8988T (cell line): Measurements from ENCODE around the gene LEKR1.
A peak's percentile ranks its signal among the peaks of the same experiment; 100 is the strongest.
"Not testable (repeated sequence)": the region's sequence is repeated elsewhere in the genome, so short reads cannot be mapped to it uniquely, and the experiment has no call there.

ENCODE experiments used
- DNase-seq: peaks from one replicate; pipeline ENCODE4 v3.0.0; 2011

The LEKR1 gene

DNA sequence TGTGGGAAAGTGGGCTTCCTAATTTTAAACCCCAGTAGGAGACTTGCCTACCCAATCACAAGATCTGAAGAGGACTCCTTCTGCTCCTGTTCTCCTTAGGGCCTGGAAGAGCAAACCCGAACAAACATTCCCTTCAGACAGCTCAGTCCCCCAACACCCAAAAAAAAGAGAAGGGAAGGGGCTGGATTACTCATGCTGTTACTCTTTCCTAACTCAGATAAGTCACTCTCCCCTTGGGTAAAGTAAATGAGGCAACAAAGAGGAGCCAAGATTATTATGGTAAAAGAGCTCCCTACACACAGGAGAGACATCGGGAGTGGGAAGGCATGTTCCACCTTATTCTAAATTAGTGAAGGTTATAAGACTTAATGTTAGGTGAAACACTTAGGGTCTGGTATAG is 18.1 kb upstream of the LEKR1 start:
- no peak for DNase-seq

DNA sequence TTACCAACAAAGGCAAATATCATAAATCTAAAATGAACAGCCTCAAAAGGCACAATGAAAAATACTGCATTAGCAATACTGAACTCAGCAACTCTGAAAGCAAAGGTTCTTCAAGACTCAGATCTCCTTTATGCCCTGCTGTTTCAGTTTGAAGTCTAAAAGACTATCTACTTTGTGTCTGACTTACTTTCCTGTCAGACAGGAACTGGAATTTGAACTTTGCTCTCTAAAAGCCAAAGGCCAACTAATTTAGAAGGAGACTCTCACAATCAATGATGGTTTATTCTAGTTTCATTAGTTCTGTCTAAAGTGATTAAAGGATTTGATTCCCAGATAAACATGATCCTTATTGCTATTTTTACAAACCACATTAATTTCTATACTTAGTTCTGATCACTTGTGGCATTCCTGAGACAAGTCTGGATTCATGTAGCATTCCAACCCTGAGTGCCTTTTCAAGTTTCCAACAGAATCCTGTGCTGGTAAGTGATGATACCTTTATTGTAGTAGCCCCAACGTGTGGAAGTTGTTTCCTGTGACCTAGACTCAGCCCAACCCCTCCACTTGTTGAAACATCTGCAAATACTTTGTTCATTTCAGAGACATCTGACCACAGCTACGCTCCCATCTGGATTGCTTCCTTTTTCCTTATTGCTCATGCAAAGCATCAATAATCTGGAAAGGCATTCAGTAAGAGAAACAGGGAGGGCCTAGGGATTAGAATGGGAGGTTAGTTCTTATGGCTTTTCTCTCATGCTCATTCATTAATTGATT is 14.9 kb upstream of the LEKR1 start:
- no peak for DNase-seq

- DNase-seq: no peak
These were observed 13.4 kb upstream of the LEKR1 start for GRCh38 chr3:156812521-156813335.

- DNase-seq: no peak
These were observed 11.9 kb upstream of the LEKR1 start for GRCh38 chr3:156814295-156814694.

- no peak for DNase-seq
These were observed 9.9 kb upstream of the LEKR1 start for GRCh38 chr3:156816091-156816793.

- peak; percentile 61 for DNase-seq
These were observed 9.1 kb upstream of the LEKR1 start for GRCh38 chr3:156816794-156817645.

GRCh38 chr3:156817646-156818272 is 8.4 kb upstream of the LEKR1 start:
- no peak for DNase-seq

DNA sequence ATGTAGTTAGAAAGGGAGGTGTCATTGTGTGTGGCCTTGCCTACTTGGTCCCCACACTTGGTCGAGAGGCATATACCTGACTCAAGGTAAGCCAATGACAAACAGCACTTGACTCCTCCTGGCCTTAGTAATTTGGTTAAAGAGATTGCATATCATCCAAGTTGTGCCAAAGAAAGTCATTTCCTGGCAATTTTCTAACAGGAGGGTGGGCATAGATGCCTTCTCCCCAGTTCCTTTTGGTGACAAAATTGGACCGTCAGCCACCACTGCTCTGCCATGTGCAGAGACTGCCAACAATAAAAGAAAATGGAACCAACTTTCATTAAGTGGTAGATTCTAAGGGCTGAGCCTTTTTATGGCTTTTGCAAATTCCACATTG is 7.9 kb upstream of the LEKR1 start:
- DNase-seq: no peak

DNA sequence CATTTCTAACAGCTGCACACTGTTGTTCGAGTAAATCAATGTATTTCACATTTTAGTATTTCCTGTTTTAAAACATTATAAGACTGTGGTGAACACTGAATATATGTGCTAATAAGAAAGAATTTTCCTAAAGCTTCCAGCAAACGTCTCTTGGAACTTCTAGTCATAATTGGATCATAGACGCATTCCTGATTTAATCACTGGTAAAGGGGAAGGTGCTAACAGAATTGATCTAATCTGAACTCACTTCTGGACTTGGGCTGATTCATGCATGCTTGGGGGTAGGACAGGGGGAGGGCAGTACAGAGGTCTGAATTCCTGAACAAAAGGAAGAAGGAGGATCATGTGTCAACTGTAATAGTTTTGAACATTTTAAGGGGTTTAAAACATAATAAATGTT is 7.3 kb upstream of the LEKR1 start:
- no peak for DNase-seq

DNA sequence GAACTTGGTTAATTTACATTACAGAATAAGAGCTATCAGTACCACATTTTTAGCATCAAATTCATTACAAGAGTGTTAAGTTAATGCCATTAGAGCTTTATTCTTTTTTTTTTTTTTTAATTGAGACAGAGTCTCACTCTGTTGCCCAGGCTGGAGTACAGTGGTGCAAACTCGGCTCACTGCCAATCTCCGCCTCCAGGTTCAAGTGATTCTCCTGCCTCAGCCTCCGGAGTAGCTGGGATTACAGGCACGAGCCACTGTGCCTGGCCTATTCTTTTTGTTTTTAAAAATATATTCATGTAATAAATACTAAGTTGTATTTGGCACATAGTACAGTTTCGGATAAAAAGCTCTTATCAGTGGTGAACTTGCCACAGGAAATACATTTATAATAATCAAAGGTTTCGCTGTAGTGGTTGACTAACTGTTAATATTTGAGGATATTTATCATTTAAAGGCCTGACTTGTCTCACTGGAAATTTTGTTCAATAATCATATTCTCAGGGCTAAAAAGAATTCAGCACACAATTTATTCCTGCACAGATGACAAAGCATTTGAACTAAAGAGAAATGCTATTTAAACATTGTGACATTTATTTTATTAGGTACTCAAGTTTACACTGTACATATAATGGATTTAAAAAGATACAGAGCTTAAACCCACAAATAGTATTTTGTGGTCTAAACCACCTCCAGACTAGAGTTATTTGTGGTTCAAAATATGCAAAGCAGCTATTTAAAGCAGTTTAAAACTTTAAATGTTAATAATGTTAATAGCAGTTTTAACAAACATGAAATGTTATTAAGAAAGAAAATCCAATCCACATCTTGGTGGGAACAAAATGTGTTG is 6.1 kb upstream of the LEKR1 start:
- DNase-seq: no peak

DNA sequence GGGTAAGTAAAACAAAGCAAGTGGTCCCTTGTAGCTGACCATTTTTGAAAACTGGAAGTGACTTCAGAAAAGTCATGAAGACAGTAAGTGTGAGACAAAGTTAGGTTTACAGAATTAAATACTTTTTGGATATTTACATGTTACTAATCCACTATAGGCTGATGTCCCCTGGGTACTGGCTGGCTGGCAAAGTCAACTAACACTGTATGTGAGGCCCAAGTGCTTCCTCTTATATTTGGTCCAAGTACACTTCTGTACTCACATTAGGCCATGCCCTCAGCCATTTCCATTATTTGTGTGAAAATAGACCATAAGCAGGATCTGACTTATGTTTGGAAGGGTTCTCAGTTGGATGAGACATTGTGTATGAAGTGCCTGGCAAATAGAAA is 5.5 kb upstream of the LEKR1 start:
- DNase-seq: no peak

- not testable (repeated sequence) for DNase-seq
These were observed 3.4 kb upstream of the LEKR1 start for GRCh38 chr3:156822626-156823260.

DNA sequence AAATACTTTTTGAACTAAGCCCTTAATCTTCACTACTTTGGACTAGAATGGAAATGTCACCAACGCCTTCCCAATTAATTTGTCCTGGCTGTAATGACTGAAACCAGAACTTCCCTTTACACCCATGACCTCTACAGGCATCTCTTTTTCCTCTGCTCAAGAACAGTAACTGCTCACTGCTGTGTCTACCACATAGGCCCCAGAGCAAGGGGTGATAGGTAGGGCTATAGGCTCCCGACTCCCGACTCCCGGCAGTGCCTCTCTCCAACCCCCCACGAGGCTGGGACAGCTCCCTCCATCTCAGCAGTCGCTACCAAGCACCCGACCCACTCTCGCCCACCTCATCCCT is 384 bp upstream of the LEKR1 start:
- DNase-seq: no peak

- no peak for DNase-seq
These were observed 1.0 kb downstream of the LEKR1 start for GRCh38 chr3:156826896-156827882.

DNA sequence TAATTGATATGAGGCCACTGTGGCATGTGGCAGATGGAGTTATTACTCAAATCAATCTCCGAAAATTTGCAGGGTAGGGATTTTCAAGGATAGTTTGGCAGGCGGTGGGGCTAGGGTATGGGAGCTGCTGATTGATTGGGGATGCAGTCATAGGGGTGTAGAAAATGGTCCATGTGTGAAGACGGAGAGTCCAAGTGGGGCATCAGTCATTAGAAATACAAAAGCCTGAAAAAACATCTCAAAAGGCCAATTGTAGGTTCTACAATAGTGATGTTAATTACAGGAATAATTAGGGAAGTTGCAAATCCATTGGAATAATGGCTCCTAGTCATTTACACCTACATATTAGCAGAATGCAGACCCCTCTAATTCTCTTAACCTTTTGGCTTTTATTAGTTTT is 4.9 kb downstream of the LEKR1 start:
- DNase-seq: no peak

DNA sequence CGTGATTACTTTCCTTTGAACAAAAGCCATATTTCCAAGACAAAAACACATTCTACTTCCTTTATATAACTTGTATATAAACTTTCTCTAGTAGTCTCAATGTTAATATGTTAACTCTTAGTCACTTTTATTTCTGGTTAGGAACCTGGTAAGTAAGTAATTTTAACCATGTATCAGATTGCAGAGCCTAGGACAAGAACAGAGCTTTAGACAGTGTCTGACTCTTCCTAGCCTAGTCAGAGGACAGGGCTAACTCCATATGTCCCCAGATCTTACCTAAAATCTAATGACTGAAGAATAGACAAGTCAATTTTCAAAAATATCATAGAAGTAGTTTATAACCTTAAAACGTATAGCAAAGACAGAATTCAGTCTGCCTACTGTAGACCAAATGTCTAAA is 8.3 kb downstream of the LEKR1 start:
- DNase-seq: no peak

GRCh38 chr3:156834962-156835535 is 8.9 kb downstream of the LEKR1 start:
- DNase-seq: no peak

DNA sequence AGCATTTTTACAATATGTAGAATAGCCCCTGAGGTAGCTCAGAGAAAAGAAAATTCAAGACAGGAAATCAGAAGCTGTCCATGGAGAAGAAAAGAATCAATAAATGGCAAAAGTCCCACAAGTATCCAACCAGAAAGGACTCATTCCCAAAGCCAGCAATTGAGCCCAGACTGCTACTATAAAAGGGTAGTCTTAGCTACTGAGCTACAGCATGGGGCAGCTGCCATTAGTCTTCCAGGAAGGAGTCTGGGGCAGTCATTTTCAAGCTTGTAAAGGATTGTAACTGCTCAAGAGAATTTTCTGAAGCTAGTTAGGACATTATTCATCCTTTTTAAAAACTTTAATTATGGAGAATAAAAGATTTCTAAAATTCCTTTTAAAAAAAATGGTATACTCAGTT is 10.5 kb downstream of the LEKR1 start:
- no peak for DNase-seq

GRCh38 chr3:156837115-156837514 is 11.0 kb downstream of the LEKR1 start:
- no peak for DNase-seq
